ENCODE results near the gene SSU72. TPM values are rescaled to one million over a fixed set of nuclear protein-coding genes. Genes with fewer than 3 reads are reported as not detected.
"Not testable (repeated sequence)": the region's sequence is repeated elsewhere in the genome, so short reads cannot be mapped to it uniquely, and the experiment has no call there.

Gene SSU72
- polyA plus RNA-seq, 3 donors, result 78.5 to 81.6 (median 79.1) TPM

- DNase-seq (ENCODE audit: low read depth in 3 of 3, low spot score in 2 of 3), result no peak
These were observed 12.0 kb downstream of the SSU72 start for GRCh38 chr1:1562556-1563195.

- DNase-seq (ENCODE audit: low read depth in 3 of 3, low spot score in 2 of 3), result no peak
These were observed 12.7 kb downstream of the SSU72 start for GRCh38 chr1:1561801-1562470.

GRCh38 chr1:1560178-1560577, 14.5 kb downstream of the SSU72 start:
- no peak for DNase-seq (ENCODE audit: low read depth in 3 of 3, low spot score in 2 of 3)

- no peak for DNase-seq (ENCODE audit: low read depth in 3 of 3, low spot score in 2 of 3)
These were observed 15.6 kb downstream of the SSU72 start for GRCh38 chr1:1559066-1559465.

GRCh38 chr1:1558591-1558990, 16.1 kb downstream of the SSU72 start:
- no peak for DNase-seq (ENCODE audit: low read depth in 3 of 3, low spot score in 2 of 3)

GRCh38 chr1:1557688-1558087, 17.0 kb downstream of the SSU72 start:
- DNase-seq (ENCODE audit: low read depth in 3 of 3, low spot score in 2 of 3), result not testable (repeated sequence)

GRCh38 chr1:1556961-1557360, 17.7 kb downstream of the SSU72 start:
- DNase-seq (ENCODE audit: low read depth in 3 of 3, low spot score in 2 of 3), result not testable (repeated sequence)

- DNase-seq (ENCODE audit: low read depth in 3 of 3, low spot score in 2 of 3), result no peak
These were observed 18.2 kb downstream of the SSU72 start for GRCh38 chr1:1556505-1556904.

- DNase-seq (ENCODE audit: low read depth in 3 of 3, low spot score in 2 of 3), result no peak
These were observed 19.4 kb downstream of the SSU72 start for GRCh38 chr1:1554926-1555915.

- DNase-seq (ENCODE audit: low read depth in 3 of 3, low spot score in 2 of 3), result no peak
These were observed 20.1 kb downstream of the SSU72 start for GRCh38 chr1:1554550-1554925.

- no peak for DNase-seq (ENCODE audit: low read depth in 3 of 3, low spot score in 2 of 3)
These were observed 20.7 kb downstream of the SSU72 start for GRCh38 chr1:1553821-1554494.

GRCh38 chr1:1552263-1552639, 22.4 kb downstream of the SSU72 start:
- no peak for DNase-seq (ENCODE audit: low read depth in 3 of 3, low spot score in 2 of 3)

GRCh38 chr1:1551524-1552262, 23.0 kb downstream of the SSU72 start:
- DNase-seq (ENCODE audit: low read depth in 3 of 3, low spot score in 2 of 3), result no peak

- DNase-seq (ENCODE audit: low read depth in 3 of 3, low spot score in 2 of 3), result no peak
These were observed 23.9 kb downstream of the SSU72 start for GRCh38 chr1:1550591-1551432.

- no peak for DNase-seq (ENCODE audit: low read depth in 3 of 3, low spot score in 2 of 3)
These were observed 24.6 kb downstream of the SSU72 start for GRCh38 chr1:1550087-1550486.

GRCh38 chr1:1548591-1548990, 26.1 kb downstream of the SSU72 start:
- DNase-seq (ENCODE audit: low read depth in 3 of 3, low spot score in 2 of 3), result no peak

- no peak for DNase-seq (ENCODE audit: low read depth in 3 of 3, low spot score in 2 of 3)
These were observed 27.2 kb downstream of the SSU72 start for GRCh38 chr1:1547476-1547875.

- DNase-seq (ENCODE audit: low read depth in 3 of 3, low spot score in 2 of 3), result no peak
These were observed 27.7 kb downstream of the SSU72 start for GRCh38 chr1:1547011-1547410.
